Peyer's patch (tissue), 4 donors: ENCODE results near the gene PDE1C. TPM values are rescaled to one million over a fixed set of nuclear protein-coding genes. Genes with fewer than 3 reads are reported as not detected.

ENCODE experiments used
- DNase-seq, 3 donors: peaks; one replicate each; pipeline ENCODE4 v3.0.0-alpha.2; 2017 to 2019
- H3K27ac ChIP-seq, 4 donors: fragments of 200-600 bp; sonication (generic); one replicate each; pipeline ENCODE4 v1.5.1; 2016 to 2019
- H3K27me3 ChIP-seq, 2 donors: fragments of 200-600 bp; sonication (generic); one replicate each; pipeline ENCODE4 v1.5.1; 2019
- H3K36me3 ChIP-seq, 3 donors: fragments of 200-600 bp; sonication (generic); one replicate each; pipeline ENCODE4 v1.5.1; 2016 to 2019
- H3K4me1 ChIP-seq, 4 donors: fragments of 200-600 bp; sonication (generic); one replicate each; pipeline ENCODE4 v1.5.1; 2016 to 2019
- H3K4me3 ChIP-seq, 4 donors: fragments of 200-600 bp; sonication (generic); 1 replicate in 3 of 4; 2 replicates in 1 of 4; pipeline ENCODE4 v1.5.1; 2016 to 2019; ENCODE audit warnings: mild to moderate bottlenecking in 1 of 4
- H3K9me3 ChIP-seq, 4 donors: fragments of 200-600 bp; sonication (generic); one replicate each; pipeline ENCODE4 v1.5.1; 2016 to 2019; ENCODE audit warnings: mild to moderate bottlenecking in 1 of 4
- CTCF ChIP-seq, 6 experiments: fragments of 450-650 bp in 4 of 6; fragments of 200-600 bp in 2 of 6; sonication (generic) in 1 of 6; IDR thresholded peaks; one replicate each; pipeline ENCODE4 v1.5.1; 2017 to 2019; ENCODE audit warnings: antibody characterized with exemption in 6 of 6, mild to moderate bottlenecking in 3 of 6, moderate library complexity in 1 of 6
- POLR2A ChIP-seq, 2 donors: fragments of 450-650 bp; IDR thresholded peaks; one replicate each; pipeline ENCODE4 v1.5.1; 2017; ENCODE audit warnings: antibody characterized with exemption in 2 of 2, mild to moderate bottlenecking in 2 of 2, moderate library complexity in 2 of 2
- total RNA-seq, 4 donors: library from RNA; depleted of rRNA; stranded (reverse); fragments of >200 nt; gene quantifications; one replicate each; pipeline ENCODE4 v1.1.0, GENCODE V29; 2016

Gene PDE1C
- total RNA-seq, 4 donors from 2014 or later = 2.5 to 15.7 (median 3.3) TPM

GRCh38 chr7:31925753-31926454 is 144.3 kb downstream of the PDE1C start:
- H3K36me3 ChIP-seq = no peaks in the 10 kb centered on the region
- no peak for DNase-seq
- H3K27ac ChIP-seq = no peak overlapping the region
- no peak overlapping the region for H3K4me3 ChIP-seq
- H3K9me3 ChIP-seq = no peaks in the 10 kb centered on the region
- TF ChIP-seq CTCF (IDR thresholded peaks at IDR 0.05) (no peak), POLR2A (IDR thresholded peaks at IDR 0.05) (no peak)
- no peaks in the 10 kb centered on the region for H3K27me3 ChIP-seq
- H3K4me1 ChIP-seq = no peaks in the 10 kb centered on the region

- no peak for DNase-seq
- TF ChIP-seq CTCF (IDR thresholded peaks at IDR 0.05) = no peak
- no peak for TF ChIP-seq POLR2A (IDR thresholded peaks at IDR 0.05)
- H3K4me1 ChIP-seq = no peaks in the 10 kb centered on the region
- no peak overlapping the region for H3K27ac ChIP-seq
- H3K27me3 ChIP-seq = no peaks in the 10 kb centered on the region
- no peaks in the 10 kb centered on the region for H3K9me3 ChIP-seq
- H3K4me3 ChIP-seq = no peak overlapping the region
- H3K36me3 ChIP-seq = no peaks in the 10 kb centered on the region
These were observed 146.0 kb downstream of the PDE1C start for GRCh38 chr7:31924251-31924650.

- TF ChIP-seq POLR2A (IDR thresholded peaks at IDR 0.05) (no peak), CTCF (IDR thresholded peaks at IDR 0.05) (no peak)
- no peak overlapping the region for H3K27ac ChIP-seq
- no peak for DNase-seq
- H3K27me3 ChIP-seq = no peaks in the 10 kb centered on the region
- no peak overlapping the region for H3K4me3 ChIP-seq
- H3K4me1 ChIP-seq = no peaks in the 10 kb centered on the region
- H3K9me3 ChIP-seq = no peaks in the 10 kb centered on the region
- H3K36me3 ChIP-seq = no peaks in the 10 kb centered on the region
These were observed 147.4 kb downstream of the PDE1C start for GRCh38 chr7:31922848-31923247.

- no peaks in the 10 kb centered on the region for H3K4me1 ChIP-seq
- DNase-seq = no peak
These were observed 149.2 kb downstream of the PDE1C start for GRCh38 chr7:31921047-31921446.

GRCh38 chr7:31919678-31920369 is 150.4 kb downstream of the PDE1C start:
- Histone ChIP-seq H3K9me3 (no peaks in the 10 kb centered on the region), H3K27ac (no peak overlapping the region), H3K36me3 (no peaks in the 10 kb centered on the region), H3K27me3 (no peaks in the 10 kb centered on the region), H3K4me1 (no peaks in the 10 kb centered on the region), H3K4me3 (no peak overlapping the region)
- no peak for DNase-seq
- no peak for TF ChIP-seq POLR2A (IDR thresholded peaks at IDR 0.05)
- TF ChIP-seq CTCF (IDR thresholded peaks at IDR 0.05) = no peak

More at GRCh38 chr7:31921047-31921446, 149.2 kb downstream of the PDE1C start:
- H3K9me3 ChIP-seq = no peaks in the 10 kb centered on the region
- H3K27ac ChIP-seq = no peak overlapping the region
- no peak for TF ChIP-seq POLR2A (IDR thresholded peaks at IDR 0.05)
- TF ChIP-seq CTCF (IDR thresholded peaks at IDR 0.05) = no peak
- no peaks in the 10 kb centered on the region for H3K27me3 ChIP-seq
- H3K36me3 ChIP-seq = no peaks in the 10 kb centered on the region
- no peak overlapping the region for H3K4me3 ChIP-seq
